Measurements from ENCODE around the gene STAB1. TPM values are rescaled to one million over a fixed set of nuclear protein-coding genes. Genes with fewer than 3 reads are reported as not detected.
A peak's percentile ranks its signal among the peaks of the same experiment; 100 is the strongest.

STAB1 gene
- total RNA-seq, 1 donor from 2014 or later, result not detected

DNA sequence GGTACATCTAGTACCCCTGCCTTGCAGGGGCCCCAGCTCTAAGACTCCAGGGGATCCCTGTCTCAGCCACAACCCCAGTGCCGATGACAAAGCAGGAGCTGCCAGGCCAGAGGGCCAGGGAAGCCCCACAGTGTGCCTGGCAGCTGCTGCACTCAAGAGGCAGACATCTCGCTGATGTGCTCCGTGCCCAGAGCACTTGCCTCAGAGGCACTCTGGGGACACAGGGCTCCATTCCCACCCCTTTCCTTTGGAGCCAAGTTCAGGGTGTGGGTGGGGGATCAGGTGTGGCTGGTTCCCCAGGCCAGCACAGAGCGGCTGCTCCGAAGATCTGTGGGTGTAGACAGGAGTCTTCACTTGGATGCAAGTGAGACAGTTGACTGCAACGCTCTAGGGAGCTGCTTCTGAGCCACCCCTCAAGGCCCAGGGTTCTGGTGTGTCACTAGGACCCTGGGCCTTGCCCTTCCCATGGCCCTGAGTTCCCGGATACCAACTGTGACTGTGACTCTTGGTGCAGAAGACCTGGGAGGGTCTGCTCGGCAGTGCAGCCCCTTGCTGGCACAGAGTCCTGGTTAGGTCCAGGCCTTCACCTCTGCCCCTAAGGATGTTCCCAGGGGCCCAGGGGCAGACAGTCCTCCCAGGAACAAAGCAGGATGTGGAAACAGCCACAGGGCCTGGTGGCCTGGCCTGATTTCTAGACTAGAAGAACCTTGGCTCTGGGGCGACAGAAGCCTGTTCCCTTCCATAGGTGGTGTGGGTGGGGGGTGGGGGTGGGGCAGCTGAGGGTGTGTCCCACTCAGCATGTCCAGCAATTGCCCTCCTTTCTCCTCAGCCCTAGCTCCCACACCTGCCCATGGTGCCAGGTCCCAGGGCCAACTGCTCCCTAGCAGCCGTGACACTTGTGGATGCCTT, 36.0 kb downstream of the STAB1 start:
- peak; percentile 1 for DNase-seq (ENCODE audit: low spot score)
- Histone ChIP-seq H3K4me2 (peak overlapping the region; percentile 88), H3K36me3 (no peaks in the 10 kb centered on the region), H4K20me1 (ENCODE audit: low read depth) (peaks cover 54% of the 10 kb centered on the region), H3K4me3 (no peak overlapping the region), H3F3A (ENCODE audit: low read depth) (peaks cover 23% of the 10 kb centered on the region), H3K27me3 (no peaks in the 10 kb centered on the region), H3K9me3 (ENCODE audit: low read depth) (no peaks in the 10 kb centered on the region), H3K79me2 (ENCODE audit: low read depth) (peaks cover 40% of the 10 kb centered on the region), H3K9ac (no peak overlapping the region), H3K27ac (no peak overlapping the region), H3K4me1 (peaks cover 25% of the 10 kb centered on the region), H2AFZ (replicated peaks) (no peak overlapping the region)
- Mint-ChIP-seq H3K36me3 (peaks cover 5% of the 10 kb centered on the region), H3K9me3 (no peaks in the 10 kb centered on the region), H3K4me1 (peaks cover 38% of the 10 kb centered on the region), H3K27ac (no peak overlapping the region), H3K4me3 (no peak overlapping the region), H3K27me3 (ENCODE audit: insufficient read depth, low read depth) (peaks cover 8% of the 10 kb centered on the region)
- no peak for TF ChIP-seq EZH2phosphoT487 (IDR thresholded peaks at IDR 0.05)
- TF ChIP-seq EZH2 (IDR thresholded peaks at IDR 0.05), result no peak
- no peak for TF ChIP-seq CTCF (IDR thresholded peaks at IDR 0.05)

- Histone ChIP-seq H3F3A (ENCODE audit: low read depth) (peaks cover 29% of the 10 kb centered on the region), H3K36me3 (no peaks in the 10 kb centered on the region), H2AFZ (replicated peaks) (no peak overlapping the region), H3K9ac (no peak overlapping the region), H3K4me1 (peaks cover 25% of the 10 kb centered on the region), H3K9me3 (ENCODE audit: low read depth) (no peaks in the 10 kb centered on the region), H3K27ac (no peak overlapping the region), H3K4me2 (peak overlapping the region; percentile 88), H4K20me1 (ENCODE audit: low read depth) (peaks cover 51% of the 10 kb centered on the region), H3K27me3 (no peaks in the 10 kb centered on the region), H3K79me2 (ENCODE audit: low read depth) (peaks cover 43% of the 10 kb centered on the region), H3K4me3 (peak overlapping the region; percentile 94)
- no peak for TF ChIP-seq EZH2 (IDR thresholded peaks at IDR 0.05)
- no peak for TF ChIP-seq CTCF (IDR thresholded peaks at IDR 0.05)
- no peak for TF ChIP-seq EZH2phosphoT487 (IDR thresholded peaks at IDR 0.05)
- Mint-ChIP-seq H3K36me3 (peaks cover 1% of the 10 kb centered on the region), H3K4me1 (peaks cover 33% of the 10 kb centered on the region), H3K4me3 (peak overlapping the region; percentile 88), H3K27ac (no peak overlapping the region), H3K9me3 (no peaks in the 10 kb centered on the region), H3K27me3 (ENCODE audit: insufficient read depth, low read depth) (peaks cover 10% of the 10 kb centered on the region)
- DNase-seq (ENCODE audit: low spot score), result peak; percentile 1
These were observed 36.9 kb downstream of the STAB1 start for GRCh38 chr3:52531860-52532516.

GRCh38 chr3:52532517-52532837, 37.3 kb downstream of the STAB1 start:
- Mint-ChIP-seq H3K36me3 (peaks cover 1% of the 10 kb centered on the region), H3K27me3 (ENCODE audit: insufficient read depth, low read depth) (peaks cover 10% of the 10 kb centered on the region), H3K4me3 (peak overlapping the region; percentile 88), H3K4me1 (peaks cover 32% of the 10 kb centered on the region), H3K27ac (no peak overlapping the region), H3K9me3 (no peaks in the 10 kb centered on the region)
- Histone ChIP-seq H3K4me1 (peaks cover 27% of the 10 kb centered on the region), H3K4me2 (peak overlapping the region; percentile 88), H2AFZ (replicated peaks) (no peak overlapping the region), H3K9me3 (ENCODE audit: low read depth) (no peaks in the 10 kb centered on the region), H3K79me2 (ENCODE audit: low read depth) (peaks cover 48% of the 10 kb centered on the region), H3K27me3 (no peaks in the 10 kb centered on the region), H3K4me3 (peak overlapping the region; percentile 94), H3K27ac (no peak overlapping the region), H3K36me3 (no peaks in the 10 kb centered on the region), H3K9ac (peak overlapping the region; percentile 64), H3F3A (ENCODE audit: low read depth) (peaks cover 31% of the 10 kb centered on the region), H4K20me1 (ENCODE audit: low read depth) (peaks cover 53% of the 10 kb centered on the region)
- TF ChIP-seq EZH2 (IDR thresholded peaks at IDR 0.05) (no peak), EZH2phosphoT487 (IDR thresholded peaks at IDR 0.05) (no peak), CTCF (IDR thresholded peaks at IDR 0.05) (no peak)
- DNase-seq (ENCODE audit: low spot score), result peak; percentile 47

Data from neural progenitor cell (in vitro differentiated cells).